ENCODE data around the gene SMARCC1.

The SMARCC1 gene

DNA sequence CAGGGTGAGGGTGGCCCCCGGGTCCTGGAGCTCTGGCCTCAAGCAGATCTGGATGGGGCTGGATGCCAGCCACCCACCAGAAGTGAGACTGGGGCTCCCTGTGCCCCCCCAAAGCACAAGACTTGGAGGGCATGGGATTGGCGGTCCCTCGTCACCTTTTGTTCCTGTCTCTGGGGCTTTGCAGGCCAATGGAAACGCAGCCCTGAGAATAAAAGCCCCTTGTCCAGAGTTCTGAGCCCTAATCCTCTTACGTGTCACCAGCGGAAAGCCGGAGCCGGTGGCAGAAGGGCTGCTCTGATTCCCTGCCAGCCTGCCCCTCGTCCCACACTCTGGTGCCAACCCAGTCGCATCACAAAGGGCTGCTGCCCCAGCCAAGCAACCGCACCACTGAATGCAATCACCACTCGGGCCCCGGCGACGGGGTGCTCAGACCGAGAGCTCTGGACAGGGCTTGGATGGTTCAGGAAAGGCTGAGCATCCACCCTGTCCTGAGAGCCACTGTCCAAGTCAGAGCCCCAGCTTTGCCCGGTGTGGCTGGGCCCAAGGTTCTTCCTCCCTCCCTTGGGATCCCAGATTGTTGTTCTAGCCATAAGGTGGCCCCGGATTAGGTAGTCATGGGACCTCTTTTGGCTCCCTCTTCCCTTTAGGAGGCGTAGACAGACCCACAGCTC is 245.3 kb downstream of the SMARCC1 start:
- peak; percentile 30 to 53 for DNase-seq
